H9 (cell line): Measurements from ENCODE around the gene ONECUT3. TPM values are rescaled to one million over a fixed set of nuclear protein-coding genes. Genes with fewer than 3 reads are reported as not detected.

Source experiments
- DNase-seq: peaks from one replicate; pipeline ENCODE4 v3.0.0-alpha.2; 2017
- H2AFZ ChIP-seq: one replicate; pipeline ENCODE4 v1.6.1; 2013; ENCODE audit warnings: mild to moderate bottlenecking, low read length, control low read depth, moderate library complexity
- H2AK5ac ChIP-seq: 2 replicates; pipeline ENCODE4 v1.6.1; 2013; ENCODE audit warnings: low read length, control low read depth, mixed read lengths; ENCODE audit not compliant: insufficient read length
- H2BK120ac ChIP-seq: one replicate; pipeline ENCODE4 v1.6.1; 2013; ENCODE audit warnings: low read depth, mild to moderate bottlenecking, low read length, control low read depth, inconsistent platforms; ENCODE audit not compliant: poor library complexity, severe bottlenecking
- H2BK12ac ChIP-seq: 2 replicates; pipeline ENCODE4 v1.6.1; 2013; ENCODE audit warnings: low read length, control low read depth, mixed read lengths, low read depth; ENCODE audit not compliant: insufficient read length
- H2BK15ac ChIP-seq: 2 replicates; pipeline ENCODE4 v1.6.1; 2013; ENCODE audit warnings: low read depth, low read length, control low read depth
- H2BK20ac ChIP-seq: one replicate; pipeline ENCODE4 v1.6.1; 2013; ENCODE audit warnings: low read depth, mild to moderate bottlenecking, low read length, control low read depth, inconsistent platforms; ENCODE audit not compliant: poor library complexity, severe bottlenecking
- H2BK5ac ChIP-seq: 2 replicates; pipeline ENCODE4 v1.6.1; 2013; ENCODE audit warnings: low read length, control low read depth, mixed read lengths; ENCODE audit not compliant: insufficient read length
- H3K14ac ChIP-seq: 2 replicates; pipeline ENCODE4 v1.6.1; 2013; ENCODE audit warnings: low read length, control low read depth; ENCODE audit not compliant: insufficient read depth
- H3K18ac ChIP-seq: 2 replicates; pipeline ENCODE4 v1.6.1; 2013; ENCODE audit warnings: low read depth, mild to moderate bottlenecking, mixed read lengths, low read length, control low read depth; ENCODE audit not compliant: insufficient read length
- H3K23ac ChIP-seq: 2 replicates; pipeline ENCODE4 v1.6.1; 2013; ENCODE audit warnings: low read length, control low read depth, mixed read lengths, low read depth; ENCODE audit not compliant: insufficient read length
- H3K23me2 ChIP-seq: 2 replicates; pipeline ENCODE4 v1.6.1; 2013; ENCODE audit warnings: low read depth, mild to moderate bottlenecking, mixed read lengths, low read length, control low read depth; ENCODE audit not compliant: insufficient read length, poor library complexity, severe bottlenecking
- H3K27ac ChIP-seq: 2 replicates; pipeline ENCODE4 v1.5.1; 2013; ENCODE audit warnings: low read length, control low read depth, mixed read lengths, low read depth; ENCODE audit not compliant: insufficient read length
- H3K27me3 ChIP-seq: 2 replicates; pipeline ENCODE4 v1.6.1; 2013; ENCODE audit warnings: low read length, control low read depth, inconsistent platforms; ENCODE audit not compliant: insufficient read depth
- H3K4ac ChIP-seq: 2 replicates; pipeline ENCODE4 v1.6.1; 2013; ENCODE audit warnings: low read depth, mild to moderate bottlenecking, control low read depth, inconsistent platforms, low read length, moderate library complexity
- H3K4me1 ChIP-seq: 2 replicates; pipeline ENCODE4 v1.6.1; 2013; ENCODE audit warnings: low read length, control low read depth, inconsistent platforms; ENCODE audit not compliant: insufficient read depth
- H3K4me2 ChIP-seq: 2 replicates; pipeline ENCODE4 v1.6.1; 2013; ENCODE audit warnings: low read length, control low read depth, mixed read lengths; ENCODE audit not compliant: insufficient read length, insufficient read depth
- H3K56ac ChIP-seq: 2 replicates; pipeline ENCODE4 v1.6.1; 2013; ENCODE audit warnings: low read depth, mild to moderate bottlenecking, mixed read lengths, low read length, control low read depth; ENCODE audit not compliant: insufficient read length
- H3K79me1 ChIP-seq: 2 replicates; pipeline ENCODE4 v1.6.1; 2013; ENCODE audit warnings: low read depth, mild to moderate bottlenecking, moderate library complexity, low read length, control low read depth, inconsistent platforms; ENCODE audit not compliant: insufficient read depth, poor library complexity, severe bottlenecking
- H3K79me2 ChIP-seq: 2 replicates; pipeline ENCODE4 v1.6.1; 2013; ENCODE audit warnings: low read length, control low read depth, inconsistent platforms; ENCODE audit not compliant: insufficient read depth
- H3K9ac ChIP-seq: 2 replicates; pipeline ENCODE4 v1.6.1; 2013; ENCODE audit warnings: low read length, control low read depth, mixed read lengths; ENCODE audit not compliant: insufficient read length; ENCODE audit errors: extremely low read depth
- H3K9me3 ChIP-seq: one replicate; pipeline ENCODE4 v1.6.1; 2013; ENCODE audit warnings: low read depth, low read length, inconsistent platforms; ENCODE audit not compliant: control insufficient read depth
- H3T11ph ChIP-seq: one replicate; pipeline ENCODE4 v1.6.1; 2013; ENCODE audit warnings: mild to moderate bottlenecking, low read length, control low read depth, inconsistent platforms
- H4K20me1 ChIP-seq: one replicate; pipeline ENCODE4 v1.6.1; 2013; ENCODE audit not compliant: control insufficient read depth, insufficient read length, insufficient read depth
- H4K5ac ChIP-seq: 2 replicates; pipeline ENCODE4 v1.6.1; 2013; ENCODE audit warnings: low read depth, mild to moderate bottlenecking, mixed read lengths, low read length, control low read depth; ENCODE audit not compliant: insufficient read length
- H4K8ac ChIP-seq: replicated peaks from 2 replicates; pipeline ENCODE4 v1.6.1; 2013; ENCODE audit warnings: low read length, control low read depth, mixed read lengths, low read depth; ENCODE audit not compliant: insufficient read length
- H4K91ac ChIP-seq: 2 replicates; pipeline ENCODE4 v1.6.1; 2013; ENCODE audit warnings: low read depth, mild to moderate bottlenecking, moderate library complexity, mixed read lengths, low read length, control low read depth; ENCODE audit not compliant: insufficient read length
- H3K27ac Mint-ChIP-seq, 3 experiments: 2 replicates in 2 of 3; 3 replicates in 1 of 3; pipeline ENCODE4 v1.8.0; 2020 to 2021; ENCODE audit warnings: mixed read lengths in 3 of 3, mild to moderate bottlenecking in 1 of 3, moderate library complexity in 1 of 3
- H3K27me3 Mint-ChIP-seq: 2 replicates; pipeline ENCODE4 v1.8.0; 2021; ENCODE audit warnings: low read depth, mild to moderate bottlenecking, moderate library complexity, mixed read lengths
- H3K36me3 Mint-ChIP-seq, 3 experiments: 2 replicates in 2 of 3; 3 replicates in 1 of 3; pipeline ENCODE4 v1.8.0; 2020 to 2021; ENCODE audit warnings: low read depth in 3 of 3, mixed read lengths in 3 of 3; ENCODE audit not compliant: insufficient read depth in 1 of 3
- H3K4me1 Mint-ChIP-seq, 2 experiments: 2 replicates each; pipeline ENCODE4 v1.8.0; 2020; ENCODE audit warnings: mixed read lengths in 2 of 2
- H3K4me3 Mint-ChIP-seq, 2 experiments: 2 replicates in 1 of 2; 3 replicates in 1 of 2; pipeline ENCODE4 v1.8.0; 2020 to 2021; ENCODE audit warnings: mild to moderate bottlenecking in 2 of 2, mixed read lengths in 2 of 2, moderate library complexity in 1 of 2
- H3K9me3 Mint-ChIP-seq, 2 experiments: 2 replicates in 1 of 2; 3 replicates in 1 of 2; pipeline ENCODE4 v1.8.0; 2020; ENCODE audit warnings: mild to moderate bottlenecking in 2 of 2, mixed read lengths in 2 of 2, moderate library complexity in 1 of 2
- CTCF ChIP-seq: fragments of 200-600 bp; sonication (generic); conservative IDR thresholded peaks from 3 replicates; pipeline ENCODE4 v1.8.0; 2021; ENCODE audit warnings: antibody characterized with exemption, mild to moderate bottlenecking
- WGBS: extraction: QIAGEN DNeasy Blood & Tissue Kit; methylation state at CpG from one replicate; pipeline ENCODE4 v1.1.7; 2013; ENCODE audit warnings: missing lambda C conversion rate, low lambda C conversion rate, mixed read lengths; ENCODE audit not compliant: insufficient read length; ENCODE audit errors: extremely low coverage; 5-methylcytosine and 5-hydroxymethylcytosine counted together
- total RNA-seq: library from RNA; stranded (reverse); gene quantifications from 2 replicates; pipeline ENCODE4 v1.2.1, GENCODE V29; 2021

The ONECUT3 gene
- total RNA-seq, 1 experiment from 2014 or later, result 0.04 TPM

DNA sequence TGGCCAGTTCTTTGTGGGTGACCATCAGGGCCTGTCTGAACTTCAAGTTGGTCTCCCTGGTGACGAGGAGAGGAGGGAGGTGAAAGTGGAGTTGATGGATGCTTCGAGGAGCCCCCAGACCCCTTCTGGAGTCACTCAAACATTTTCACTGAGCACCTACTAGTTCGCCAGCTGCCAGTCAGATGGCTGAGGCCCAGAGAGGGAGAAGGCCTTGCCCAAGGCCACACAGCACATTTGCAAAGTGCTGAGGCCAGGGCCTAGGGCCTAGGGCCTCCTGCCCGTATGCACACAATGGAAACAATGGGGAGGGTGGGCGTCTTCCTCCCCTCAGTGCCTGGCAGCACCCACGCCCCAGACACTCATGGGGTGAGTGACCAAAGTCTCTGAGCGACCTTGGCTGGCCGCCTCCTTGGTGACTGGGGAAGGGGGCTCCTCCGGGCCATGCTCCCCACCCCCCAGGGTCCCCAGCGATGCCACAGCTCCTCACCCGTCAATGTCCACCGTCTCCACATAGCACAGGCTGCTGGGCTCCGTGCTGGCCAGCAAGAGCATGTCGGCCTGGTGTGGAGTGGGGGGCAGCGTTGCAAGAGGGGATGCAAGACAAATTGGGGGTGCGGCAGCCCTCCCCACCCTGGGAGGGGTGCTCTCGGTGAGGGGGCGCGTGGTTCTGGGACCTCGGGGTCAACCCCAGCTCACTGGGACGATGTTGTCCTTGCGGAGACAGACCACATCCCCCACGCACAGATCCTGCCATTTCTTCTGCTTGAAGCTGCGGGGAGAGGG is 52.3 kb downstream of the ONECUT3 start:
- H2AK5ac ChIP-seq, result no peak overlapping the region
- no peak overlapping the region for H3K27ac ChIP-seq
- no peak overlapping the region for H3K4ac ChIP-seq
- Mint-ChIP-seq H3K9me3 (no peaks in the 10 kb centered on the region; a peak in 2 of 5 replicates), H3K27me3 (no peaks in the 10 kb centered on the region; the same call in none of the 2 replicates), H3K36me3 (peaks cover 0 to 2% (median 0%) of the 10 kb centered on the region in 3 experiments; a peak in 2 of 7 replicates), H3K4me3 (no peak overlapping the region), H3K27ac (no peak overlapping the region), H3K4me1 (peaks cover 0 to 2% of the 10 kb centered on the region in 2 experiments; a peak in 1 of 4 replicates)
- no peaks in the 10 kb centered on the region for H3K9me3 ChIP-seq
- no peak overlapping the region for H2BK15ac ChIP-seq
- no peak for TF ChIP-seq CTCF
- H3K14ac ChIP-seq, result no peak overlapping the region
- no peak overlapping the region for H4K5ac ChIP-seq
- H3K56ac ChIP-seq, result no peak overlapping the region
- no peaks in the 10 kb centered on the region for H3K4me1 ChIP-seq
- H2AFZ ChIP-seq, result no peak overlapping the region
- H3K18ac ChIP-seq, result no peak overlapping the region
- H4K8ac ChIP-seq, result no peak overlapping the region
- no peak overlapping the region for H3T11ph ChIP-seq
- no peak for DNase-seq
- H4K91ac ChIP-seq, result no peak overlapping the region
- no peaks in the 10 kb centered on the region for H3K79me2 ChIP-seq
- no peak overlapping the region for H2BK20ac ChIP-seq
- no peaks in the 10 kb centered on the region for H4K20me1 ChIP-seq
- no peak overlapping the region for H2BK120ac ChIP-seq
- H3K79me1 ChIP-seq, result no peaks in the 10 kb centered on the region
- H2BK5ac ChIP-seq, result no peak overlapping the region
- H3K9ac ChIP-seq, result no peak overlapping the region
- no peak overlapping the region for H3K23ac ChIP-seq
- WGBS, result no CpG with 5 or more reads among the region's 24 CpGs
- H3K23me2 ChIP-seq, result no peaks in the 10 kb centered on the region
- no peaks in the 10 kb centered on the region for H3K27me3 ChIP-seq
- H2BK12ac ChIP-seq, result no peak overlapping the region
- H3K4me2 ChIP-seq, result no peak overlapping the region
